Nephron progenitor cell (in vitro differentiated cells): Measurements from ENCODE around the gene ESCO1.

Source experiments
- DNase-seq: peaks from one replicate; pipeline ENCODE4 v3.0.0; 2021
- H3K27ac Mint-ChIP-seq: 2 replicates; pipeline ENCODE4 v1.8.0; 2021; ENCODE audit warnings: mild to moderate bottlenecking, moderate library complexity, mixed read lengths
- H3K27me3 Mint-ChIP-seq: 2 replicates; pipeline ENCODE4 v1.8.0; 2021; ENCODE audit warnings: mild to moderate bottlenecking, low read depth, mixed read lengths; ENCODE audit not compliant: poor library complexity
- H3K36me3 Mint-ChIP-seq: 2 replicates; pipeline ENCODE4 v1.8.0; 2021; ENCODE audit warnings: low read depth, mixed read lengths
- H3K4me1 Mint-ChIP-seq: 2 replicates; pipeline ENCODE4 v1.8.0; 2021; ENCODE audit warnings: mixed read lengths
- H3K4me3 Mint-ChIP-seq: 2 replicates; pipeline ENCODE4 v1.8.0; 2021; ENCODE audit warnings: mild to moderate bottlenecking, moderate library complexity, mixed read lengths
- H3K9me3 Mint-ChIP-seq: 2 replicates; pipeline ENCODE4 v1.8.0; 2021; ENCODE audit warnings: mild to moderate bottlenecking, moderate library complexity, mixed read lengths
- CTCF ChIP-seq: fragments of 200-600 bp; sonication (generic); IDR thresholded peaks from 2 replicates; pipeline ENCODE4 v1.5.0; 2021; ENCODE audit warnings: antibody characterized with exemption

Gene ESCO1

GRCh38 chr18:21604671-21605070 is 4.2 kb upstream of the ESCO1 start:
- peaks cover 3% of the 10 kb centered on the region for H3K4me1 Mint-ChIP-seq
- no peak for DNase-seq
- no peak overlapping the region for H3K4me3 Mint-ChIP-seq
- TF ChIP-seq CTCF: no peak
- H3K27ac Mint-ChIP-seq: no peak overlapping the region
- H3K9me3 Mint-ChIP-seq: no peaks in the 10 kb centered on the region
- no peaks in the 10 kb centered on the region for H3K36me3 Mint-ChIP-seq
- H3K27me3 Mint-ChIP-seq: peaks cover 12% of the 10 kb centered on the region

- Mint-ChIP-seq H3K9me3 (no peaks in the 10 kb centered on the region), H3K4me3 (no peak overlapping the region), H3K27me3 (peaks cover 11% of the 10 kb centered on the region), H3K4me1 (peaks cover 19% of the 10 kb centered on the region), H3K27ac (no peak overlapping the region), H3K36me3 (peaks cover 5% of the 10 kb centered on the region)
- TF ChIP-seq CTCF: no peak
- DNase-seq: no peak
Observed at GRCh38 chr18:21602299-21602587, 1.7 kb upstream of the ESCO1 start.

- peak; percentile 72 for DNase-seq
Observed at GRCh38 chr18:21599585-21600525, 649 bp downstream of the ESCO1 start.

GRCh38 chr18:21598726-21599584 is 1.5 kb downstream of the ESCO1 start:
- Mint-ChIP-seq H3K27me3 (peaks cover 2% of the 10 kb centered on the region), H3K9me3 (peaks cover 24% of the 10 kb centered on the region), H3K4me1 (peaks cover 19% of the 10 kb centered on the region), H3K4me3 (peak overlapping the region; percentile 97), H3K36me3 (peaks cover 31% of the 10 kb centered on the region), H3K27ac (peak overlapping the region; percentile 100)
- no peak for TF ChIP-seq CTCF
- peak; percentile 13 for DNase-seq

More at GRCh38 chr18:21599585-21600525, 649 bp downstream of the ESCO1 start:
- Mint-ChIP-seq H3K4me3 (peak overlapping the region; percentile 97), H3K4me1 (peaks cover 19% of the 10 kb centered on the region), H3K27me3 (peaks cover 3% of the 10 kb centered on the region), H3K36me3 (peaks cover 22% of the 10 kb centered on the region), H3K27ac (peak overlapping the region; percentile 100), H3K9me3 (peaks cover 15% of the 10 kb centered on the region)
- TF ChIP-seq CTCF: no peak

GRCh38 chr18:21597620-21598019 is 2.9 kb downstream of the ESCO1 start:
- Mint-ChIP-seq H3K4me3 (peak overlapping the region; percentile 32), H3K27me3 (no peaks in the 10 kb centered on the region), H3K27ac (no peak overlapping the region), H3K9me3 (peaks cover 32% of the 10 kb centered on the region), H3K4me1 (peaks cover 19% of the 10 kb centered on the region), H3K36me3 (peaks cover 40% of the 10 kb centered on the region)
- no peak for TF ChIP-seq CTCF
- no peak for DNase-seq
